ENCODE measurements around the gene TBL1X. TPM values are rescaled to one million over a fixed set of nuclear protein-coding genes. Genes with fewer than 3 reads are reported as not detected.
"Not testable (repeated sequence)": the region's sequence is repeated elsewhere in the genome, so short reads cannot be mapped to it uniquely, and the experiment has no call there.

The TBL1X gene
- total RNA-seq, 2 donors from 2014 or later: 12.3 to 14.0 TPM

- no peaks in the 10 kb centered on the region for H3K4me1 ChIP-seq
- no peaks in the 10 kb centered on the region for H3K9me3 ChIP-seq
- no peaks in the 10 kb centered on the region for H3K27me3 ChIP-seq
- H3K36me3 ChIP-seq: no peaks in the 10 kb centered on the region
- TF ChIP-seq CTCF (IDR thresholded peaks at IDR 0.05): no peak
- no peak overlapping the region for H3K4me3 ChIP-seq
- H3K27ac ChIP-seq: no peak overlapping the region
- no peak for DNase-seq (ENCODE audit: low spot score)
Observed at GRCh38 chrX:9533611-9534010, 68.8 kb downstream of the TBL1X start.

- TF ChIP-seq CTCF (IDR thresholded peaks at IDR 0.05): no peak
- DNase-seq (ENCODE audit: low spot score): no peak
- Histone ChIP-seq H3K36me3 (no peaks in the 10 kb centered on the region), H3K9me3 (no peaks in the 10 kb centered on the region), H3K4me3 (no peak overlapping the region), H3K27me3 (no peaks in the 10 kb centered on the region), H3K4me1 (no peaks in the 10 kb centered on the region), H3K27ac (no peak overlapping the region)
Observed at GRCh38 chrX:9534686-9535085, 69.8 kb downstream of the TBL1X start.

- no peaks in the 10 kb centered on the region for H3K4me1 ChIP-seq
- TF ChIP-seq CTCF (IDR thresholded peaks at IDR 0.05): no peak
- H3K27ac ChIP-seq: no peak overlapping the region
- no peak overlapping the region for H3K4me3 ChIP-seq
- no peaks in the 10 kb centered on the region for H3K27me3 ChIP-seq
- no peaks in the 10 kb centered on the region for H3K9me3 ChIP-seq
- H3K36me3 ChIP-seq: no peaks in the 10 kb centered on the region
- no peak for DNase-seq (ENCODE audit: low spot score)
Observed at GRCh38 chrX:9535101-9535500, 70.2 kb downstream of the TBL1X start.

GRCh38 chrX:9536156-9536555 lies 71.3 kb downstream of the TBL1X start:
- H3K4me3 ChIP-seq; H3K27me3 ChIP-seq; H3K27ac ChIP-seq; H3K36me3 ChIP-seq; DNase-seq (ENCODE audit: low spot score); H3K4me1 ChIP-seq; H3K9me3 ChIP-seq: not testable (repeated sequence)

- Histone ChIP-seq H3K27ac (no peak overlapping the region), H3K9me3 (no peaks in the 10 kb centered on the region), H3K27me3 (no peaks in the 10 kb centered on the region), H3K4me3 (no peak overlapping the region), H3K36me3 (no peaks in the 10 kb centered on the region), H3K4me1 (no peaks in the 10 kb centered on the region)
- no peak for TF ChIP-seq CTCF (IDR thresholded peaks at IDR 0.05)
- DNase-seq (ENCODE audit: low spot score): no peak
Observed at GRCh38 chrX:9537781-9538180, 72.9 kb downstream of the TBL1X start.

- DNase-seq (ENCODE audit: low spot score): no peak
- Histone ChIP-seq H3K4me3 (no peak overlapping the region), H3K9me3 (no peaks in the 10 kb centered on the region), H3K4me1 (no peaks in the 10 kb centered on the region), H3K27ac (no peak overlapping the region), H3K27me3 (no peaks in the 10 kb centered on the region), H3K36me3 (no peaks in the 10 kb centered on the region)
- no peak for TF ChIP-seq CTCF (IDR thresholded peaks at IDR 0.05)
Observed at GRCh38 chrX:9538544-9539045, 73.7 kb downstream of the TBL1X start.

Measured in right atrium auricular region (tissue), 2 donors.